NCI-H345 treated with DMSO at 0.1 percent for 48 hours (cell line): ENCODE results near the gene MYL7.

Experiments used
- DNase-seq: peaks from one replicate; lab custom pipeline; 2025; ENCODE audit not compliant: unreplicated experiment; lab: John Stamatoyannopoulos, UW

Gene MYL7

DNA sequence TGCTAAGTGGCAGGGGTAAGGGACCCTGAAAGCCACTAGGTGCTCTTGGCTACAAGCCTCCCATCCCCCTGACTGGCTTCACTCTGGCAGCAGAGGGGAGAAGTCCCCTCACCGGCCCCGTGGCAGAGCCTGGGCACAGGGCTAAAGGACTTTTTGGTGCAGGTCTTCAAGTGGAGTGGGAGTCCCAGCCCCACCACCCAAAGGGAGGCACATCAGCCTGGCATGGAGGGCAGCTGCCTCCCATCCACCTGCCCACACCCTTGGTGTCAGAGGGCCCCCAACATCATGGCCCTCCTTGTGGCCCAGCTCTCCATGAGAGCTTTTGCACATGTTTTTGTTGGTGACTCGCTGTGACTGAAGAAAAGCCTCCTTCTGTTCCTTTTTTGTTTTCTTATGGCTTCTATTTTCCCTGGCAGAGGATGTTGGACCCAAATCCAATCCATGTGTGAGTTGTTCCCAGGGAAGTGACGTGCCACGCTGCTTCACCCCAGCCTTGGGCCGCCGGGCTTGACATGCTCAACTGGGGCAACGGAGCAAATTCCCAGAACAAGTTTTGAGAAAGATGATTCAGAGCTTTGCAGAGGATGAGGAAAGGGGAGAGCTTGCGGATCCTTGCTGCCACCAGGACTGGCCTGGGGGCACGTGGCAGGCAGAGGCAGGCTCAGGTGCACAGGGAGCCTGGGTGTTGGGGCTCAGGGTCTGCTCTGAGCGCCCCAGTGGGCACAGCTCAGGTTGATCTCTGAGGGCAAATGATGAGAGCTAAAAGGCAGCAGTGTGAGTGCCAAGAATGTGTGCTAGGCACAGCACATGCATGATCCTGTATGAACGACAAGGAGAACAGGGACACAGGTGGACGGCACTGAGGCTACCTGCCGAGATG is 38.9 kb downstream of the MYL7 start:
- no peak for DNase-seq

DNA sequence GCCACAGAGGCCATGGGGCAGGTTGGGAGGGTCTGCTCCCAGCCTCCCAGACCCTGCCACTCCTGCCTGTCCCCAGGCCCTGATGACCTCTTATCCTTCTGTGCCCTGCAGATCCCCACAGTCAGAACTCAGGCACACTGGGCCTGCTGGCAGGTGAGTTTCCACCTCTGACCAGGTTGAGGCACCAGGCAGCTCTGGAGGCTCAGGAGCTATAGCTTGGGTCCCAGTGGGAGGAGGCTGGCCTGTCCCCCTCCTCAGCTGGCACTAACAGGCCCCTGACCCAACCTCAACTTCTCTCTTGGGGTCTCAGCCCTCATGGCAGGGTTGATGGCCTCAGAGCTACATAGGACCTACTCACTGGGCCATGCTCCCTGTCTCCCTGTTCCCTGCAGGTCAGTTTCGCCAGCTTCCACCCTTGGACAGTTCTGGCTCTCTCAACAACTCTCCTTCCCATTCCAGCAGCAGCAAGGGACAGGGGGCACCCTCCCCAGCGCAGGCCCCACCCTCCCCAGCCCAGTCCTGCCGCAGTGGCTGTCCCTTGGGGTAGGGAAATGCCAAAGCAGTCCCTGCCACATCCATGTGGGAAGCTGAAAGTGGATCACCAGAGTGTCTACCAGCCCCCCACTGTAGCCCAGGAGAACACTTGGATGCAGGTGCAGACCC is 39.7 kb downstream of the MYL7 start:
- DNase-seq = no peak

DNA sequence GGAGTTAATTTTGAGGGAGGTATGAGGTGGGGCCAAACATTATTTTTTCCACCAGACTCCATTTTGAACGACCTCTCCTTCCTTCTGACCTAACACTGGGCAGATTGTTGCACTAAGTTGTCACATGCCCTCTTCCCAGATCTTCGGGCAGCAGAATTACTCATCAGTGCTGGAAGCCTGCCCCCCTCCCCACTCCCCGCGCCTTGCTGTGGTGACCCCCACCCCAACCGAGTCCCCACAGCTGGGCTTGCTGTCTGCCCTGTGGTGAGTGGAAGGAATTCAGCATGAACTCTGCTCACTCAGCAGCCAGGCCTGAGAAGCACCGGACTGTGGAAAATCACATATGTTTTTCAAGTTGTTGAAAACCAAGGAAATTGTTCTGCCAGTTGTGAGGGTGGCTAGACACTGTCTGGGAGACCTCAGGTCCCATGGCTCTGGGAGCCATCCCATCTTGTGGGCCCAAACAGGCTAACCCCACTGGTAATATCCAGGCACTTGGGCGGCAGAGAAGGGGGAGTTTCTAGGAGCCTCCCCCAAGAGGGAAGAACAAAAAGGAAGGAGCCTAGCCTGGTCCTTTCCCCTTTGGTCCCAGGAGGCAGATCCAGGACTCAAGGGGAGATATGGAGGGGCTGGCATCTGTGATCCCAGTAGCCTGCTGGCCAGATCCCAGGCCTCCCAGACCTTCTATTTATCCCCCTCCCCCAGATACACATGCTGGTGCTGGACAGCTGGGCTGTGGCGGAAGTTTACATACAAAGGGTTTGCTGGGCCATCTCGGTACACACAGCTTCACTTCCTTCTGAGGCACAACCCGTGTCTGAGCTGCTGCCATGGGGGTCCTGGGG is 40.5 kb downstream of the MYL7 start:
- no peak for DNase-seq

DNA sequence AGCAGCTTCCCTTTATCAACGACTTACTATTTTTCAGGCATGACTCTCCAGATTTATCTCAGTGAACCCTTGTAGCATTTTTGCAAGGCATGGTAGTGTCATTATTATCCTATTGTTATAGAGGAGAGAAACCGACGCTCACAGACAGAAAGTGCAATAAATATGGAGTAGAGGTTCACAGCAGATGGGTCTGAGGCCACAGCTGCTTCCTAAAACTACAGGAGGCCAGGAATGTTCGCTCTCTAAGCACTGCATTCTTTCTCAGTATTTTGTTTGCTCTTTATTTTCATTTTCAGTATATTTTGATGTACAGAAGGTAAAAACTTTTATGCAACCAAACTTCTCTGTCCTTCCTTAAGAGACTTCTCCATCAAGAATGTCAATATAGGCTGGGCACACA is 41.5 kb downstream of the MYL7 start:
- no peak for DNase-seq

DNA sequence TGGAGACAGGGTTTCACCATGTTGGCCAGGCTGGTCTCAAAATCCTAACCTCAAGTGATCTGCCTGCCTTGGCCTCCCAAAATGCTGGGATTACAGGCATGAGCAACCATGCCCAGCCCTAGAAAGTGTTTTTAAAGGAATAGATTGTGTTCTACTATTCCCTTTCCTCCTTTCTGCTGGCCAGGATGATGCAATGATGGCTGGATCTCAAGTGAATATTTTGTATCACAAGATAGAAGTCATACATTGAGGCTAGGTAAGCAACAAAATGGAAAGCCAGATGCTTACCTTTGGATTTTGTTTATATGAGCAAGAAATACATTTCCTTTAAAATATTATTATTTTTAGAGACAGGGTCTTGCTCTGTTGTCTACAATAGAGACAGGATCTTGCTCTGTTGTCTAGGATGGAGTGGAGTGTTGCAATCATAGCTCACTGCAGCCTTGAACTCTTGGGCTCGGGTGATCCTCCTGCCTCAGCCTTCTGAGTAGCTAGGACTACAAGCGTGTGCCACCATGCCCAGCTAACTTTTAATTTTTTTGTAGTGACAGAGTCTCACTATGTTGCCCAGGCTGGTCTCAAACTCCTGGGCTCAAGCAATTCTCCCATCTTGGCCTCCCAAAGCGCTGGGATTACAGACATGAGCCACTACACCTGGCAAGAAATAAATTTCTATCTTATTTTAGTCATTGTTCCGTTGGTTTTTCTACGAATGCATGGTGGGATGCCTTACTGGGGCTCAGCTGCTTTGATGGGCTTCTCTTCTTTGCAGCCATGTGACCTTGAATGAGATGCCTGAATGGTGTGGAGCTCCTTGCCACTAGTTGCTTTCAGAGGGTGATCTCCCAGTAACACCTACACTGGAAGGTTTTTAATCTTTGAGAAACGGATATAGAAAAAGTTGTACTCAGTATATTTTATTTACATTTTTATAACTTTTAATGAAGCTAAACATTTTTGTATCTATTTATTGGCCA is 42.8 kb downstream of the MYL7 start:
- no peak for DNase-seq

DNA sequence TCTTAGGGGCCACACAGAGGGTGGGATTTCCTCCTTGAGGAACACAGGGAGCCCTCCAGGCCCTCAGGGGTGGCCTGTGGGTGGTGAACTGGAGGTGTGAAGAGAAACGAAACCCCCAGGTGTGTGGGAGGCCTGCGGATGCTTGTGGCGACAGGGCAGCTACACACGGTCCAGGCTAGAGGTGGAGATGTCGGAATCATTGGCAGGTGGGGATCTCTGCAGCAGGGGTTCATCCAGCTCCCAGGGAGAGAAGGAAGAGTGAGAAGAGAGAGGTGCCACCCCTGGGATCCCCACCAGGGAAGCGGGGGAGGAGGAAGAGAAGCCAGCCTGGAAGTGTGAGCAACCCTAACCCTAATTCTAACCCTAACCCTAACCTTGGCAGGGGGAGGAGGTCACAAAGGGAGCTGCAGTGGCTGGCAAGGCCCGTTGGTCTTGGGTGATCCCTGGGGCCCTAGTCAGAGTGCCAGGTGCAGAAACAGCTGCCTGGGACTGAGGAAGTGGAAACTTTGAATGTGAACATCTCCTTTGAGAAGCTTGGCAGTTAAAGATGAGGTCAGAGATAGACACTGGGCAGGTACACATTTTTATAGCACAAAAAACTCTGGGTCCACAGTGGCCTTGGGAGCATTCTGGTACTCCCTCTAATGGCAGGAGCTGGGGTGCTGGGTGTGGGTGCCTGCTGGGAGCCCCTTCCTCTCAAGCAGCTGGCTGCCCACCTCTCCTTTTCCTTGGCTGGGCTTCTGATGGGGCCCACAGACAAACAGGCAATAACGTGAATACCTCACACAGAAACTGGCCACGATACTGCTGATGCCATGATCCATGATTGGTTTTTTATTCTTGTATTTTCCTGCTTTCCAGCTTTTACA is 43.8 kb downstream of the MYL7 start:
- no peak for DNase-seq

DNA sequence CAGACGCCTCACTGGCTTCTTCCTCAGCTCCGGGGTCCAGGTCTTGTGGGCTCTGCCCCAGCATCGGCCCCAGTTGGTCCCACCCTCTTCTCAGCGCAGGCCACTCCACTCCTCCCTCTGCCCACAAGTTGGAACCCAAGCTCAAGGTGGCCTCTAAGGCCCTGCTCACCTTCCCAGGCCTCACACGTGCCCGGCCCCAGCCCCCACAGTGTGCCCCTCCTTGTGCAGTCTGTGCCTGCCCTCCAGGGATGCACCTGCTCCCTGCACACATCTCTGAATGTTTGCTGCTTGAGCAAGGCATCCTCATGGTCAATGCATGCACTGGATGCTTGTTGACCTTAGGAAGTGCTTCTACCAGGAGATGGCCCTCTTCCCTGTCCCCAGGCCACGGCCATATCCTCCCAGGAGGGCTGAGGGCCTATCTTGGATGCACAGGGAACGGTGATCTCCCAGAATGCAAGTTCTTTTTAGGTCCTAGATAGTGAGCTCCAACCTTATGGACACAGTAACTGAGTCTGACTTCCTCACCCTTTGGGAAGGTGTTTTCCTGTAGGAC is 44.7 kb downstream of the MYL7 start:
- no peak for DNase-seq

DNA sequence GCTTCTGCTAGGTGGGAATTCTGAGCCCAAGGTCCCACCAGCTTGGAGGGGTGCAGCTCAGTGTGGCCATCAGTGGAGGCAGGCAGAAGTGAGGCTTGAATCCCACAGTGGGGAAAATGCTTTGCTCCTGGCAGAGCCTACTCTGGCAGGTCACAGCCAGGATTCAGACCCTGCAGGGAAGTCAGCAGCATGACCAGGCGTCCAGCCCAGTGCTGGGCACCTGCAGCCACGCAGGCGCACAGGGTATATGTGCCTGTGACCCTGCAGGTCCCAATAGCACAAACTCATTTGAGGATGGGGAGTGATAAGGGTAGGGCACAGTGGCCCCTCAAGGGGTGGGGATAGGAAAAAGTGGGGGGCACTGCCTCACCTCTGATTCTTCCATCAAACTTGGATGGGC is 45.4 kb downstream of the MYL7 start:
- DNase-seq = no peak

DNA sequence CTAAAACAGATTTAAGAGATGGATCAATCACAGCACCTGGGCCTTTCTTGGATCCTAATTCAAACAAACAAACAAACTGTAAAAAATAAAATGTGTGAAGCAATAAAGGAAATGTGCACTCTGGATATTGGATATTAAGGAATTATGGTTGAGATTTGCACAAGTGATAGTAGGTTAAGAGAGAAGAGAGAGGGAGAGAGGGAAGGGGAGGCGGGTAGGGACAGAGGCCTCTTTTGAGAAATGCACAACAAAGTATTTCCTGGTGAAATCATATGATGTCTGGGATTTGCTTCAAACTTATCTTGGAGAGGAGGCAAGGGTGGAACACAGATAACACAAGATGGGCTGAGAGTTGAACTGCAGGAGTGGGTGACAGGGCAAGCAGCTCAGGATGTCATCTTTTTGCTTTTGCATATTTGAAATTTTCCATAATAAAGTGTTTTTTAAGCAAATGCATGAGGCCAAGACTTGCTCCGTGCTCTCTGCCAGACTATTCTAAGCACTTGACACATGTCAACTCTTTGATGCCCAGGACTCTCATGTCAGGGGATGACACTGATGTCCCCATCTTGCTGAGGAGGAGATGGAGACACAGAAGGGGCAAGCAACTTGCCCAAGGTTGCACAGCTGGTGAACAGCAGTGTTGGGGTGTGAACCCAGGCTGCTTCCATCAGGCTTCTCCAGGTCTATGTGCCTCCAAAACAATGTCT is 46.1 kb downstream of the MYL7 start:
- no peak for DNase-seq

DNA sequence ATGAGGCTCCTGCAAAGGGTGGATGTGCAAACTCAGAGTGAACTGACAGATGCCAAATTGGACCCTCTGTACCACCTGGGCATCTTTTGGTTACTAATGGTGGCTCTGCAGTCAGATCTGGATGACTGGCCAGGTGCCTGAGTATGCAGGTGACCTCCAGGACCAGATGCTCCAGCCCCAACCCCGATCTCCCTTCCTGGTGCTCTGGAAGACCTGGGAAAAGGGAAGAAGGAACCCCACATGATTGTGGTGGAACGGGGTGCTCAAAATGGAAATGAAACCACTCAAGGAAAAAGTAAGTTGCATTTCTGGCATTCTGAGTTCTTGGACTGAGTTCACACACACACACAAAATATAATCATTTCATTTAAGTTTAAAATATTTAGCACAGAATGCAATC is 46.8 kb downstream of the MYL7 start:
- DNase-seq = no peak

DNA sequence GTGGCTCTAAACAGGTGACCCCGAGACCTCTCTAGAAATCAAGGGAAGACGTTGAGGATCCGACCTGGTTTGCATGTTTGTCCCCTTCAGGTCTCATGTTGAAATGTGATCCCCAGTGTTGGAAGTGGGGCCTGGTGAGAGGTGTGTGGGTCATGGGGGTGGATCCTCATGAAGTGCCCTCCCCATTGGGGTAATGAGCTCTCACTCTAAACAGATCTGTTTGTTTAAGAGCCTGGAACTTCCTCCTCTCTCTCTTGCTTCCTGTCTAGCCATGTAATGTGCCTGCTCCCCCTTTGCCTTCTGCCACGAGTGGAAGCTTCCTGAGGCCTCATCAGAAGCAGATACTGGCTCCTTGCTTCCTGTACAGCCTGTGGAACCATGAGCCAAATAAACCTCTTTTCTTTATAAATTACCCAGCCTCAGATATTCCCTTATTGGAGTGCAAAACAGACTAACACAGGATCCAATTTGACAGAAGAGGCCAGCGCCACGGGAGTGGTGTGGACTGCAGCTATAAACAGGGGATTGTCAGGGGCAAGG is 48.0 kb downstream of the MYL7 start:
- no peak for DNase-seq
